HepG2 (cell line): Measurements from ENCODE around the gene MAP3K14. TPM values are rescaled to one million over a fixed set of nuclear protein-coding genes. Genes with fewer than 3 reads are reported as not detected.

ENCODE experiments used
- ATF5 ChIP-seq: sonication (generic); formaldehyde crosslinking; IDR thresholded peaks from 2 replicates; pipeline ENCODE4 v1.4.0; 2020; ENCODE audit warnings: mild to moderate bottlenecking, low read depth, missing genetic modification reagents
- BCL6 ChIP-seq: IDR thresholded peaks from 2 replicates; pipeline ENCODE4 v1.6.1; 2016; ENCODE audit warnings: missing genetic modification reagents, missing compliant biosample characterization
- CAMTA2 ChIP-seq: sonication (generic); formaldehyde crosslinking; IDR thresholded peaks from 2 replicates; pipeline ENCODE4 v1.4.0; 2020; ENCODE audit warnings: mild to moderate bottlenecking, missing genetic modification reagents, borderline replicate concordance
- CBX2 ChIP-seq, 2 experiments: fragments of 200-600 bp in 1 of 2; sonication (generic); formaldehyde crosslinking in 1 of 2; IDR thresholded peaks; 2 replicates each; pipeline versions ENCODE4 v1.7.0 to v1.8.1; 2018 to 2022; ENCODE audit warnings: low read depth in 2 of 2, low read length in 1 of 2, mild to moderate bottlenecking in 1 of 2, missing genetic modification reagents in 1 of 2
- EED ChIP-seq: sonication (generic); formaldehyde crosslinking; IDR thresholded peaks from 2 replicates; pipeline ENCODE4 v1.5.0; 2020; ENCODE audit warnings: mild to moderate bottlenecking, missing genetic modification reagents
- ESRRA ChIP-seq: sonication (generic); formaldehyde crosslinking; IDR thresholded peaks from 2 replicates; pipeline ENCODE4 v1.5.1; 2020; ENCODE audit warnings: mild to moderate bottlenecking, low read depth, missing genetic modification reagents
- FOSL2 ChIP-seq: sonication (generic); formaldehyde crosslinking; IDR thresholded peaks from 2 replicates; pipeline ENCODE4 v1.4.0; 2020; ENCODE audit warnings: missing genetic modification reagents
- GLI4 ChIP-seq: sonication (generic); formaldehyde crosslinking; IDR thresholded peaks from 2 replicates; pipeline ENCODE4 v1.5.1; 2020; ENCODE audit warnings: missing genetic modification reagents, mild to moderate bottlenecking, moderate library complexity, borderline replicate concordance
- LCORL ChIP-seq, 2 experiments: fragments of 450-650 bp in 1 of 2; sonication (generic) in 1 of 2; formaldehyde crosslinking in 1 of 2; IDR thresholded peaks; 2 replicates each; pipeline versions ENCODE4 v1.5.0 to v1.6.1; 2017 to 2020; ENCODE audit warnings: antibody characterized with exemption in 1 of 2, missing genetic modification reagents in 1 of 2
- NONO ChIP-seq, 2 experiments: fragments of 450-650 bp in 1 of 2; sonication (generic) in 1 of 2; formaldehyde crosslinking in 1 of 2; IDR thresholded peaks in 1 of 2; conservative IDR thresholded peaks in 1 of 2; 2 replicates each; pipeline versions ENCODE4 v1.6.1 to v1.8.0; 2017 to 2022; ENCODE audit warnings: mild to moderate bottlenecking in 1 of 2, missing genetic modification reagents in 1 of 2, moderate library complexity in 1 of 2
- PRDM10 ChIP-seq: sonication (generic); formaldehyde crosslinking; IDR thresholded peaks from 2 replicates; pipeline ENCODE4 v1.4.0; 2020; ENCODE audit warnings: low read depth, missing genetic modification reagents
- TAF1 ChIP-seq: sonication (generic); formaldehyde crosslinking; IDR thresholded peaks from 2 replicates; pipeline ENCODE4 v1.4.0; 2020; ENCODE audit warnings: missing genetic modification reagents
- ZFP62 ChIP-seq: sonication (generic); formaldehyde crosslinking; IDR thresholded peaks from 2 replicates; pipeline ENCODE4 v1.4.0; 2020; ENCODE audit warnings: missing genetic modification reagents
- ZNF230 ChIP-seq: sonication (generic); formaldehyde crosslinking; IDR thresholded peaks from 2 replicates; pipeline ENCODE4 v1.4.0; 2020; ENCODE audit warnings: mild to moderate bottlenecking, missing genetic modification reagents
- ZNF292 ChIP-seq: sonication (generic); formaldehyde crosslinking; IDR thresholded peaks from 2 replicates; pipeline ENCODE4 v1.8.1; 2022; ENCODE audit warnings: mild to moderate bottlenecking, low read depth, missing genetic modification reagents, borderline replicate concordance
- ZNF30 ChIP-seq: sonication (generic); formaldehyde crosslinking; IDR thresholded peaks from 2 replicates; pipeline ENCODE4 v1.5.0; 2020; ENCODE audit warnings: mild to moderate bottlenecking, missing genetic modification reagents
- ZNF484 ChIP-seq: sonication (generic); formaldehyde crosslinking; IDR thresholded peaks from 2 replicates; pipeline ENCODE4 v1.5.1; 2020; ENCODE audit warnings: mild to moderate bottlenecking, low read depth, missing genetic modification reagents, borderline replicate concordance
- ZNF562 ChIP-seq: sonication (generic); formaldehyde crosslinking; IDR thresholded peaks from 2 replicates; pipeline ENCODE4 v1.8.0; 2022; ENCODE audit warnings: missing genetic modification reagents, borderline replicate concordance
- ZNF841 ChIP-seq: sonication (generic); formaldehyde crosslinking; IDR thresholded peaks from 2 replicates; pipeline ENCODE4 v1.8.1; 2023; ENCODE audit warnings: missing genetic modification reagents, borderline replicate concordance
- polyA plus RNA-seq, 8 experiments: library from polyadenylated mRNA; depleted of rRNA in 3 of 8; stranded (reverse) in 7 of 8; unstranded in 1 of 8; fragments of >200 nt; fragmentation: Illumina TruSeq in 4 of 8; extraction: Trizol in 4 of 8; gene quantifications; 2 replicates each; pipeline versions ENCODE4 v1.2.1 to v1.2.3, GENCODE V29; 2011 to 2016; ENCODE audit warnings: low read depth in 4 of 8, missing spikeins in 1 of 8, mixed read lengths in 1 of 8; ENCODE audit not compliant: insufficient read depth in 1 of 8
- total RNA-seq, 5 experiments: library from RNA; depleted of rRNA; stranded (reverse); fragments of >200 nt; fragmentation: Illumina TruSeq; extraction: Trizol; gene quantifications; 2 replicates each; pipeline ENCODE4 v1.2.3, GENCODE V29; 2016; ENCODE audit warnings: low read depth in 1 of 5
- TF ChIP-seq, protein P1 (sequence below): sonication (generic); formaldehyde crosslinking; IDR thresholded peaks from 2 replicates; pipeline ENCODE4 v1.4.0; 2020; ENCODE audit warnings: missing genetic modification reagents, borderline replicate concordance

The MAP3K14 gene
- total and polyA plus RNA-seq, 2 of the 13 experiments (the other 11 are each of a cell fraction or from before 2014, with no cell fraction given), result 2.6 TPM

DNA sequence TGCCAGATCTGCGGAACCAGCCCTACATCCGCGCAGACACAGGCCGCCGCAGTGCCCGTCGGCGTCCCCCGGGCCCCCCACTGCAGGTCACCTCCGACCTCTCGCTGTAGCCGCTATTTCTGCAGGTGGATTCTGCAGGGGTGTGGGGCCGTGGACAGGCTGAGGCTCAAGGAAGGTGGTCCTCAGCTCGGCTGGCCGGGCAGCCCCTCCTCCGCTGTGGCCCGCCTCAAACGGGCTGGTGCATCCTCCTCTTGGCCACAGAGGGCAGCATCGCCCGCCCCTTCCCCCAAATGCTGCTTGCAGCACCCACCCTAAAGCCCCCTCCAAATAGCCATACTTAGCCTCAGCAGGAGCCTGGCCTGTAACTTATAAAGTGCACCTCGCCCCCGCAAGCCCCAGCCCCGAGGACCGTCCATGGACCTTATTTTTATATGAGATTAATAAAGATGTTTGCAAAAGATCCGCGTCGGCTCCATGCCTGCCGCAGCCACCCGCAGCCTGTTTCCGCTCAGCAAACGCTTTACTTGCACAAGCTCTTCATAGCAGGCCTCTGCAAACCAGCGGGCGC, 69.9 kb downstream of the MAP3K14 start (continued):
- TF ChIP-seq ZNF841 (CRISPR knock-in tag) (no peak), CAMTA2 (CRISPR knock-in tag) (no peak), FOSL2 (CRISPR knock-in tag) (no peak), ZNF30 (CRISPR knock-in tag) (no peak), ZFP62 (CRISPR knock-in tag) (no peak), EED (CRISPR knock-in tag) (no peak), ZNF292 (no peak), ZNF484 (CRISPR knock-in tag) (0 out of 2 replicates have a peak, but pooled peaks have one; percentile 27), PRDM10 (CRISPR knock-in tag) (no peak), GLI4 (CRISPR knock-in tag) (no peak), LCORL (IDR thresholded peaks at IDR 0.05) (no peak), LCORL (CRISPR knock-in tag; IDR thresholded peaks at IDR 0.05) (no peak; the same call in 1 of the 2 replicates), NONO (IDR thresholded peaks at IDR 0.05) (no peak), NONO (CRISPR knock-in tag; conservative IDR thresholded peaks at IDR 0.05) (no peak), ATF5 (no peak), ESRRA (CRISPR knock-in tag) (no peak), ZNF230 (CRISPR knock-in tag) (0 out of 2 replicates have a peak, but pooled peaks have one; percentile 40), BCL6 (no peak), TAF1 (no peak), ZNF562 (no peak), CBX2 (IDR thresholded peaks at IDR 0.05; ENCODE audit: low read depth, low read length) (no peak), CBX2 (CRISPR knock-in tag; IDR thresholded peaks at IDR 0.05; ENCODE audit: low read depth) (no peak)
- TF ChIP-seq, protein P1, sequence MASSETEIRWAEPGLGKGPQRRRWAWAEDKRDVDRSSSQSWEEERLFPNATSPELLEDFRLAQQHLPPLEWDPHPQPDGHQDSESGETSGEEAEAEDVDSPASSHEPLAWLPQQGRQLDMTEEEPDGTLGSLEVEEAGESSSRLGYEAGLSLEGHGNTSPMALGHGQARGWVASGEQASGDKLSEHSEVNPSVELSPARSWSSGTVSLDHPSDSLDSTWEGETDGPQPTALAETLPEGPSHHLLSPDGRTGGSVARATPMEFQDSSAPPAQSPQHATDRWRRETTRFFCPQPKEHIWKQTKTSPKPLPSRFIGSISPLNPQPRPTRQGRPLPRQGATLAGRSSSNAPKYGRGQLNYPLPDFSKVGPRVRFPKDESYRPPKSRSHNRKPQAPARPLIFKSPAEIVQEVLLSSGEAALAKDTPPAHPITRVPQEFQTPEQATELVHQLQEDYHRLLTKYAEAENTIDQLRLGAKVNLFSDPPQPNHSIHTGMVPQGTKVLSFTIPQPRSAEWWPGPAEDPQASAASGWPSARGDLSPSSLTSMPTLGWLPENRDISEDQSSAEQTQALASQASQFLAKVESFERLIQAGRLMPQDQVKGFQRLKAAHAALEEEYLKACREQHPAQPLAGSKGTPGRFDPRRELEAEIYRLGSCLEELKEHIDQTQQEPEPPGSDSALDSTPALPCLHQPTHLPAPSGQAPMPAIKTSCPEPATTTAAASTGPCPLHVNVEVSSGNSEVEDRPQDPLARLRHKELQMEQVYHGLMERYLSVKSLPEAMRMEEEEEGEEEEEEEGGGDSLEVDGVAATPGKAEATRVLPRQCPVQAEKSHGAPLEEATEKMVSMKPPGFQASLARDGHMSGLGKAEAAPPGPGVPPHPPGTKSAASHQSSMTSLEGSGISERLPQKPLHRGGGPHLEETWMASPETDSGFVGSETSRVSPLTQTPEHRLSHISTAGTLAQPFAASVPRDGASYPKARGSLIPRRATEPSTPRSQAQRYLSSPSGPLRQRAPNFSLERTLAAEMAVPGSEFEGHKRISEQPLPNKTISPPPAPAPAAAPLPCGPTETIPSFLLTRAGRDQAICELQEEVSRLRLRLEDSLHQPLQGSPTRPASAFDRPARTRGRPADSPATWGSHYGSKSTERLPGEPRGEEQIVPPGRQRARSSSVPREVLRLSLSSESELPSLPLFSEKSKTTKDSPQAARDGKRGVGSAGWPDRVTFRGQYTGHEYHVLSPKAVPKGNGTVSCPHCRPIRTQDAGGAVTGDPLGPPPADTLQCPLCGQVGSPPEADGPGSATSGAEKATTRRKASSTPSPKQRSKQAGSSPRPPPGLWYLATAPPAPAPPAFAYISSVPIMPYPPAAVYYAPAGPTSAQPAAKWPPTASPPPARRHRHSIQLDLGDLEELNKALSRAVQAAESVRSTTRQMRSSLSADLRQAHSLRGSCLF (CRISPR knock-in tag), result no peak
